Stimulated activated naive CD4-positive, alpha-beta T cell treated with Interleukin-2 at 50 U/mL for 16 hours (primary cell): ENCODE results near the gene HSD17B7.
A peak's percentile ranks its signal among the peaks of the same experiment; 100 is the strongest.
"Not testable (repeated sequence)": the region's sequence is repeated elsewhere in the genome, so short reads cannot be mapped to it uniquely, and the experiment has no call there.

Experiments used
- DNase-seq: peaks from one replicate; lab custom pipeline; 2025; lab: John Stamatoyannopoulos, UW

HSD17B7 gene, protein sequence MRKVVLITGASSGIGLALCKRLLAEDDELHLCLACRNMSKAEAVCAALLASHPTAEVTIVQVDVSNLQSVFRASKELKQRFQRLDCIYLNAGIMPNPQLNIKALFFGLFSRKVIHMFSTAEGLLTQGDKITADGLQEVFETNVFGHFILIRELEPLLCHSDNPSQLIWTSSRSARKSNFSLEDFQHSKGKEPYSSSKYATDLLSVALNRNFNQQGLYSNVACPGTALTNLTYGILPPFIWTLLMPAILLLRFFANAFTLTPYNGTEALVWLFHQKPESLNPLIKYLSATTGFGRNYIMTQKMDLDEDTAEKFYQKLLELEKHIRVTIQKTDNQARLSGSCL

DNA sequence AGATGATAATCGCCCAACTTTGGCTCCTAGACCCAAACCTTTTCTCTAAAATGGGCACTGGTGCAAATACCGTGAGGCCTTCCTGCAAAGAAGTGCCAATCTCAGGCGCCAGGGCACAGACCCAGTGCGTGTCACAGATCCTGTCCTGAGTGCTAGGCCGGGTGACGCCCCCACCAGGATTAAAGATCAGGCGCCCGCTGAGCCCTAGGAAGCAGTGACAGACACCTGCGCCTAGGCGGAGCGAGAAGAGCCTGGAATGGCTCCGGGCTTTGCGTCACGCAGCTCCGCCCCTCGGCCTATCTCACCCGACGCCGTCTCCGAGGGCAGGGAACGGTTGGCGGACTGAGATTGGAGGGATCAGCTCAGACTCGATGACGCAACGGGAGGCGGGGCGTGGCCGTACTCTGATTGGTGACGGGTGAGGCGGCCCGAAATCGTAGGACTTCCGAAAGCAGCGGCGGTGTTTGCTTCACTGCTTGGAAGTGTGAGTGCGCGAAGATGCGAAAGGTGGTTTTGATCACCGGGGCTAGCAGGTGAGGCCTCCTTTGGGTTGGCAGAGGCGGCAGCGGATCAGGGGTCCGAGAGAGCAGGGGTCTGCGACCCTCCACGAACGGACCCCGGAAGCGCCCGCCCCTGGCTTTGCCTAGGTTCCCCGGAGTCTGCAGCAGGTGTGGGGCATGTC lies at the start of gene HSD17B7:
Gene HSD17B7 (plus strand): TSS at position 400 of the 682 bp plus-strand sequence. CDS start 99 bp downstream, at position 499.
- peak; percentile 58 for DNase-seq

DNA sequence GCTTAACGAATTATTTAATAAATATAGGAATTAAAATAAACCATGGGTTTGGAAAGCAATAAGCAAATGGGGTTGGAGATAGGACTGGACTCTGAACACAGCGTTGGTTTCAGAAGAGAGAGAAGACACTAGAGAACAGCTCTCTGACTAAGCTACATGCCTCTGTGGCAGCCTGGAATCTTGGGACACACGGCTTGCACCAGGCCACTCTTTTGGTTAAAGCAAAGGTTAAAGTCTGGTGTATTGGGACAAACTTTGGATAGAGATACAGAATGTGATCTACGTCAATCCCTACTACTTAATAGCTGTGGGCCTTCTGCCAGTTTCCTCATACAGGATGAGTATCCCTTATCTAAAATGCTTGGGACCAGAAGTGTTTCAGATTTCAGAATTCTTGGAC lies 49.7 kb upstream of the HSD17B7 start:
- no peak for DNase-seq

DNA sequence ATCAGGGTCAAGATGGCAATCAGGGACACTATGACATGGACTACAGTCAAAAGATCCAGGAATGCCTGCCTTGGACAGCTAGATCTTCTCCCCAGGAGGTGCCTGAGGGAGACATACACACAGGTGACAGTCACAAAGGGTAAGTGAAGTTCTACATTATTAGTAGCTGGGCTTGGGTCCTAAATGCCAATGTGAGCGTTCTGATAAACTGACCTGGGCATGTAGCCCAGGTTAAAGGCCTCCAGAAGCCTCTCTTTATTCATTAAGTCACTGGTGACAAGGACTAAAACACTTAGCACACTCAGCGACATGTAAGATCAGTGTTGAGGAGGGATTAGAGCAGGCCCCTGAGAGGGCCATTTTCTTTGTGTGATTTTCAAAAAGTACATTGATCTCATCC lies 48.9 kb upstream of the HSD17B7 start:
- DNase-seq, result no peak

DNA sequence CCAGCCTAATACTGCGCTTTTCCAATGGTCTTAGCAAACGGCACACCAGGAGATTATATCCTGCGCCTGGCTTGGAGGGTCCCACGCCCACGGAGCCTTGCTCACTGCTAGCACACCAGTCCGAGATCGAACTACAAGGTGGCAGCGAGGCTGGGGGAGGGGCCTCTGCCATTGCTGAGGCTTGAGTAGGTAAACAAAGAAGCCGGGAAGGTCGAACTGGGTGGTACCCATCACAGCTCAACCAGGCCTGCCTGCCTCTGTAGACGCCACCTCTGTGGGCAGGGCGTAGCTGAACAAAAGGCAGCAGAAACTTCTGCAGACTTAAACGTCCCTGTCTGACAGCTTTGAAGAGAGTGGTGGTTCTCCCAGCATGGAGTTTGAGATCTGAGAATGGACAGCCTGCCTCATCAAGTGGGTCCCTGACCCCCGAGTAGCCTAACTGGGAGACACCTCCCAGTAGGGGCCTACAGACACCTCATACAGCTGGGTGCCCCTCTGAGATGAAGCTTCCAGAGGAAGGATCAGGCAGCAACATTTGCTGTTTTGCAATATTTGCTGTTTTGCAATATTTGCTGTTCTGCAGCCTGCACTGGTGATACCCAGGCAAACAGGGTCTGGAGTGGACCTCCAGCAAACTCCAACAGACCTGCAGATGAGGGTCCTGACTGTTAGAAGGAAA lies 44.1 kb upstream of the HSD17B7 start:
- DNase-seq, result not testable (repeated sequence)

DNA sequence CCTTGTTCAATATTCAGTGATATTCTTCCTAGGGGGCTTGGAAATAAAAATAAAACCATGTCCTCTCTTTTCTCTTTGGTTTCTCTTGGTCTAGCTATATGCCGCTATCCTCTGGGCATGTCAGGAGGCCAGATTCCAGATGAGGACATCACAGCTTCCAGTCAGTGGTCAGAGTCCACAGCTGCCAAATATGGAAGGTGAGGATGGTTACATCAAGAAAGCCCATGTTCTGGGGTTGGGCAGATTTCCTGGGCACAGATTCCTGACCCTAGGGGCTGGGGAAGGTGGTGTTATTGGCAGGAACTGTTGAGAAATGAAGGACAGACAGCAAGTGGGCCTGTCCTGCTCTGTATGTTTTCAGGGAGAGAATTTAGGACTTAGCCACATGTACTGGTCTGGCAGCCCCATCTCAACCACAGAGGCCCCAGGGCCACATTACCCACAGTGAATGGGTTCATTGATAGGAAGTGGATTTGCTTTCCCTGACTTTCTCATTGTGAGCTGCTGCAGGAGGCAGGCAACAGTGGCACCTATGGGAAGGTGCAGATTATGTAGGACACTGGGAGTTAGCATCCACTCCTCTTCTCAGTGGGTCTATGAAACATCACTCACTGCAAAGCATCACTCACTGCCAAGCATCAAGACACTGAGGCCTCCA lies 37.4 kb upstream of the HSD17B7 start:
- DNase-seq, result no peak

DNA sequence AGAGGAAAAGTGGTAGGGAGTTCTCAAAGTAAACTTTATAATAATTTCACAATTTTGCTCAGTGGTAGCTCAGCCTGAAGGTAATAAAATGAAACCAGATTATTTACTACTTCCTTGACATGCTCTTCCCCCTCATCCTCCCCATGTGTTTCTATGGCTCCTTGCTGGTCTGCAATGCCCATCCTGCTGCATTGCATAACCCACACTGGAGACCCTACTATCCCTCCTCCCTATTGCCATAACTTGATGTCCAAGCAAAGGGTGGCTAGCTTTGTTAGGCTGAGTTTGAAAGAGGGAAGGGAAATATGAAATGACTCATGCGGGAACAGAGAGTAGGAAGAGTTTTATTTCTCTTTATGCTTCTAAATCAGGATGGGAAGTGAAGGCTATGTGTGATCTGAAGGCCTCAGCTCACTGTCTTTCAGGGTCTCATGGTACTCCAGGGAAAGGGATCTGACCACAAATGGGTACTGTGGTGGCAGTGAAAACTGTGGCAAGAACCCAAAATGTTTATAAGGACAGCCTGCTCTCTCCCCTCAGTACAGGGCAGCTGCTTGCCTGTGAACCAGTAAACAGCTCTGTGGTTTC lies 36.4 kb upstream of the HSD17B7 start:
- DNase-seq, result no peak

DNA sequence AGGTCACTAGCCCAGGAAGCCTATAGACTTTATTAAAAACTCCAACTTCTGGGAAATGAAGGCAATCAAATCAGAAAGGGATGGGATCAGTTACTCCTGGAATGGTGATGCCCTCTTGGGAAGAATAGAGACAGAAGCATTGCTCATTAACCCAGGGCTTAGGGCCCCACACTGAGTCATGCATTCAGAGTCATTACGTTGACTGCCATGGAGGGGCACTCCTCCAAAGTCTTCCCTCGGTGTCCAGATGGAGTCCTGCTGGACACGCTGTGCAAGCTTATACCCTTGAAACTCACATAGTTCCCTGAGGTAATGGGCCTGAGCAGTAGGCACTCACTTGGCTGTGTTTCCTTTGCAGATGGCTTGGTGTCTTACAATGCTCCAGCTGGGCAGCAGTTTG lies 35.2 kb upstream of the HSD17B7 start:
- DNase-seq, result no peak

DNA sequence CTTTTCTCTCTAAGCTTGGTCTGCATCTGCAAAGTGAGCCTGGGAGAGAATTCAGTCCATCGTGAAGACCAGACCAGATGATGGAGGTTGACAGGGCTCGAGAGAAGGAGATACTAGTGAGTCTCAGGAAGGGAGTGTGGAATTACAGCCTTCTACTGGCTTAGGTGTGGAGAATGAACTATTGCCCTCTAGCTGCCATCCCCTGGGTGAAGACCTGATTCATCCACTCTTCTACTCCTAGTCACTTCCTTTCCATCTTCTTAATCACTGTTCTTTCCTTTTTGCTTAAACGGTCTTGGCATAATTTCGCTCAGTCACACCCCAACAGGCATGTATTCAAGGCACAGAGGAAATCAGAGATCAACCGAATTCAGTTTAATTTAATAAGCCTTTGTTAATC lies 34.0 kb upstream of the HSD17B7 start:
- no peak for DNase-seq

DNA sequence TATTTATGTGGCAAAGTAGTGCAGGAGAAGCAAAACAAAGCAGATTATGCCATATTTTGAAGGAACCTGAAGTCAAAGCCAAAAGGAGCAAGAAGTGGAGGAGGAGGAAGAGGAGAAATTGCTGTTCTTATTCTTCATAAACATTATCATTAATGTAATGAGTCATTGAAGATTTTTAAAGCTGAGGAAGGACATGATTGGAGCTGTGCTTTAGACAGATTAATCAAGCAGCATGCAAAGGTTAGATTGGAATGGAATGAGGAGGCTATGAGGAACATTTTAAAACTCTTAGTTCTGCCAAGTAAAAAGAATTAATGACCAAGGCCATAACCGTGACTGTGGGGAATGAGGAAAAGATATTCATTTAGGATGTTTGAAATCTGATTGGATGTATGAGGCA lies 33.0 kb upstream of the HSD17B7 start:
- no peak for DNase-seq

DNA sequence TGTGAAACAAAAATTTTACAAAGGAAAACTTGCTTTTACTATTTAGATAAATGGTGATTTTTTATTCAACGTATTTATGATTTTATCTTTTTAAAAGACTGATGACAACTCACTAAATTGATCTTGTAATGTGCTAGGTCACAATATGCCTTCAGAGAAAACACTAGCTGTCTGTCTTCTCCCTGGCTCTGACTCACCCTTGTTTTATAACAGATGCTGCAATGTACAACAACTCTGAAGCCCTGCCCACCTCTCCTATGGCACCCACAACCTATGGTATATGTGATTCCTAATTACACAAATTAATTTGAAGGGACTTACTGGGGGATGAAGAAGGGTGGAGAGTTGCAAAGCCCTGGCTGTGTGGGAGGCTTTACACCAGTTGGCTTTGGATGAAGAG lies 24.7 kb upstream of the HSD17B7 start:
- no peak for DNase-seq

DNA sequence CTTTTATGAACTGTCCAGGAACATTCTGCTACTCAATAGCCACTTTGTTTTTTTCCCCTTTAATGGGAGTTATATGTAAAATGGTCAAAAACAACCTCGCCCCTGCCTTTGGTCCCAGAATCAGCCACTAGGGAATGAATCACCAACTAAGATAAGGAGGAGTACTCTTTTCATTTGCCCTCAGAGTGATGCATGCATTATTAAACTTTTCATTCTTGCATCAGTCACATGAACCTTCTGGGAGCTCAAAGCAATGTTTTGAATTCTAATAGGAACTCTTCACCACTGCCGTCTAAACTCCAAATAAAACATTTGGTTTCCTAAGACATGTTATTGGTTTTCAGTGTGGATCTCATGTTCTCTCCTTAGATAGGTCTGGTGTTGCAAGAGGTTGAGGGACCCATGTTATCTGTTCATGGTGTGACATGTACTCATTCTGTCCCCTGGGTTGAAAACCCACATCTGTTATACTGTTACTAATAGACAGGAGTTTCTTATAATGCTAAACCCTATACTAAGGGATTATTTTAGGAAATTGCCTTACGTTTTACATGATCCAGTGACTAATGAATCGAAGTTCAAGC lies 17.8 kb upstream of the HSD17B7 start:
- DNase-seq, result no peak

DNA sequence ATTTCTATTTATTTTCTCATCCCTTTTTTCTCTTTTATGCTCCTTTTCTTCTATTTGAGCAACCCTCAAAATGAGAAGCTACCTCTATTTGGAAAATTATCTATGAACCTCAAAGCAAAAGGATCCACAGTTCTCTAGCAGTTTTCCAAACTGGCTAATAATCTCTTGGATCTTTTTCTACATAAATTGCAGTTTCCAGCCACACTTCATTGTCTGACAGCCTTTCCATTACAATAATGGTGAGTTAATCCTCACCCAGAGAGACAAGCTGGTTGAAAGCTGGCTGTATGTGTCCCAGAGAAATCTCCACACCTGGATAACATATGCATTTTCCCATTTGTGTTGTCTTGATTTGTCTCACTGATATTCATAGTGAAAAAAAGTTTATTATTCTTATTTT lies 16.5 kb upstream of the HSD17B7 start:
- no peak for DNase-seq

DNA sequence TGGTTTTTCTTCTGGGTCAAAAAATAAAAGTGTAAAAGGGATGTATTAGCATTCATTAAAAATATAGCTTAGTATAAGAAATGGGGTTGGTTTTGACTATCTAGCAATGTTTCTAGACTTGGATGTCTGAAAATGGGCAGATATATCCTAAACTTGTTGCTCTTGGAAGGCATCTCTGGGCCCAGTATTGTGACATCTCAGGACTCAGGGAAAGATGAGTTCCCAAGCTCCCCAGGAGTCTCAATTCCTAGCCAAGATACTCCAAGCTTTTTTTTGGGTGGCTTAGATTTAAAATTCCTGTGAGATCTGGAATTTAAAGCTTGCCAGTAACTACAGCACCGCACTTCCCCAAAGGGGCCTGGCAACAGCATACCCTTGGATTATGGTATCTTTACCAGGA lies 11.5 kb upstream of the HSD17B7 start:
- DNase-seq, result no peak

DNA sequence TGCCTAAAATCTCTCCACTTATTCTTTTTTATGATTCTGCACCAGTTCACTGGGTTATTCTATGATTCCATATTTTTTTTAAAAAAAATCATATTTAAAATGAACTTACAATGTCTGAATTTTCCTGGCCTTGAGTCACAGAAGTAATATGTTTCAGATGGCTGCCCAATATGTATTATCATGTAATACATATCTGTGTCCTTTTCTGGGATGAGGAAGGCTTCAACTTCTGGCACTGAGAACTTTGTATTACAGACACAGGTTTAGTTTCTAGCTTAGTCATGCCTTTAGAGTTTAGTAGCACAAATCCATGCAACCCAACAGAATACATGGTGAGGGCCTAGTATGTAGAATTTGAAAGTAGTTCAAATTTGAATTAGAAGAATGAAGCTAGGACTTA lies 7.8 kb upstream of the HSD17B7 start:
- no peak for DNase-seq

DNA sequence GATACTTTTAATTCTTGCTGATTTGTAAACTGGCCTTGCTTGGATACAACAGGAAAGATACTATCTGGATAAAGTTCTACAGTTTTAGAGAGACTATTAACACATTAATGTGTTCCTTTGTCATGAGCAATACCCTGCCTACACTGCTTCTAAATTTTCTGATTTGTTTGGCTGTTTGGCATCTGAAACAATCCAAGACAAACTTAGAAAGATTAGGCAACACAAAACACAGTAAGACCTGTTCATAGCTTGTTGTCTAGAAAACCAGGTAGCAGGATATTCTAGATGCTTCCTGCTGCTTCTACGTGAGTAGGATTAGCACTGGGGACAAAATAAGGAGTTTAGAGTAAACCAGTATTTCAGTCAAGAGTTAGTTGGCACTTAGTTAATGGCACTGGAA lies 5.6 kb upstream of the HSD17B7 start:
- DNase-seq, result not testable (repeated sequence)

DNA sequence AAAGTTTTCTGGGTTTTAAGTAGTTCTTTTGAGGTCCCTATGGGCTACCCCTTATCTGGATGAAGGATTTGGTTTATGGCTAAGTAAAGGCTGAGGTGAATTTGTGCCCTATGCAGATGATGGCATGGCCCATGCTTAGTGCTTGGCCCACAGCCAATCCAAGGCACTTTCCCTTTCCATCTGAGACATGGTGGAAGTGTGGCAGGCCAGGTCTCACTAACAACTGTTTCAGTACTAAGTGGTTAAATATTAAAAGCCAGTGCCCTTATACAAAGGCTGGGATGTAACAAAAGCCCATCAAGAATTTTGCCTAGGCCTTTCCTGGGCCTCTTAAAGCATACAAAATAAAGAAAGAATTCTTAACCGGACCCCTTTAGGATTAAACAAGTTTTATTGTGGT lies 1.7 kb upstream of the HSD17B7 start:
- not testable (repeated sequence) for DNase-seq

DNA sequence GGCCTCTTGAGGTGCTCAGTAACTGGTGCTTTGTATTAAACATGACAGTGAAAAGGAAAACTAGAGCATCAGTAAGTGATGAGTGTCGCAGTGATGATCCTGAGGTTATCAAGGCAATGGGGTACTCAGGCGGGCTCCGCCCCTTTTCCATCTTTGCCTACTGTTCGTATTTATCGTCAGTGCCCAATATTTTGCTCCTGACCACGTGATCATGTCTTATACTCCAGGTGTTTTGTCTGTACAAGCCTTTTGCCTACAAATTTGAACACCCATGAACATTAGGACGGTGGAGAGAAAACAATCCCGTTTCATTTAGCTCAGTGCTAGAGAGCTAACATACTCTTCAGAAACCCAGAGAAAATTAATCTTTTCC lies 469 bp downstream of the HSD17B7 start:
- DNase-seq, result not testable (repeated sequence)

DNA sequence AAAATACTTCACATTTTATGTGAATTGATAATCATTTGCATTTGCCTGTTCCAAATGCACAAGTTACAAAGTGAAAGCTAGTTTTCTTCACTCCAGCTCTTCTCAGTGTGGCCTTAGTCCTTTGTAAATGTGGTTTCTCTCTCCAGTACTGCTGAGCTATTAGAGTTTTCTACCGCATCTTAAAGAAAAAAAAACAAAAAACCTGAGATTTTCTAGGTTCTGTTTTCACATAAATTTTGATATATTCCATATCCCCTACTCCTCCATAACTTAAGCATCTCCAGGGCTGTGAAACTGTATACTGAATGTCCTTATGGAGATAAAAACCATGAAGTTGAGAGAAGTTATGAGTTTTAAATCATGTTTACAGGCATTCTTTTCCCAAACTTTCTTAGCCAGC lies 3.8 kb downstream of the HSD17B7 start:
- DNase-seq, result not testable (repeated sequence)

DNA sequence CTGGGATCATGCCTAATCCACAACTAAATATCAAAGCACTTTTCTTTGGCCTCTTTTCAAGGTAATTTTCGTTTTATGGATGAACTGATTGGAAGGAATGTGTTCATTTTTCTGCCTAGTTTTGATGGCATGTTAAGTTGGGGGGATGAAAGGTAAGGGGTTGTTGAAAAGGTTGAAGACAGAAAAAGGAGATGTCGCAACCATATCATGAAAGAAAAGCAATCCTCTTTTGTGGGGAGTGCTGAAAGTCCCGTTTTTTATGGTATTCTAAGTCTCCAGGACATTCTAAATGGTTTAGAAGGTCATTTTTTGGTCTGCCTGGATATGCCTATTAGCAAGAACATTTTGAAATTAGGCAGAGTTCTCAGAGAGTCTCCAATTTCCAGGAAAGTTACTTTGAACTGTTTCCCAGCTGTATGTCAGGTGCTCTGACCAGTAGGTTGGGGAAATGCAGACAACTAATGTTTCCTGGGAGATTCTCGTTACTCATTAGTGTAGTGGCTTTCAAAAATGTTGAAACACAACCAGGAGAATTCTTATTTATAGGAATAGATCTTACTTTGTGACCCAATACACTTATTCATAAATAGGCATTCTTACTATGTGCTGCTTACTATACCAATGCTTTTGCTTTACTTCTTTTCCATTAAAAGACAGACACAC lies 6.2 kb downstream of the HSD17B7 start:
- not testable (repeated sequence) for DNase-seq

DNA sequence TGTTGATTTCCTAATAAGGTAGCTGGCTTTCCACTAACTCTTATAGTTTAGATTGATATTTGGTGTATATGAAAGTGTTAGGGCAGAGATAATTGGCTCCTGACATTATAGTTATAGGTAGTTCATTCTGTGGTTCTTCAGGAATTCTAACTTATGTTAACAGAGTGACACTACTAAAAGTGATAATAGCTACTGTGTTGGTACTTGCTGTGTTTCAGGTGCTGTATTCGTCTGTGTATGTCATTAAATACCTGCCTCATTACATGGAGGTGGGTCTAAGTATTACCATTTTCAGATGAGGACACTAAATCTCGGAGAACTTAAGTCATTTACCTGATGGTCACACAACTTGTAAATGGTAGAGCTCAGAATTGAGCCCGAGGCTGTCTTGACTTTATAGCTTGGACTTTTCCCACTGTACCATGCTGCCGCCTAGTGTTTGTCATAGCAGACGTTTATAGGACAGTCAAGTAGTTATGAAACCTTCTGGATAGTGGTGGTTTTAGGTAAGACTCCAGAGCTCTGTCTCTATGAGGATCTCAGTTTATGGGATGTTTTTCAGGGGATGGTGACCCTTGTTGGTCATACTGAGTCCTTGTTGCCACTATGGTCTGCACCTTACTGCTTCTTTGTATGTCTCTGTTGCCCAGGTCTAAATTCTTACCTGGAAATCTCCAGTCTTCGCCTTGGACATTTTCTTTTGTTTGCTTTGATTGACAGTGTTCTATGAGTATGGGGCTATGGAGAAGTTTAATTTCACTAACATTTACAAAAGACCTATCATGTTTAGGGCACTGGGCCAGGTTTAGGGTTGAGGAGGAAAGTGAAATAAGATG lies 9.7 kb downstream of the HSD17B7 start:
- not testable (repeated sequence) for DNase-seq
